ENCODE measurements around the gene ANXA7. TPM values are rescaled to one million over a fixed set of nuclear protein-coding genes. Genes with fewer than 3 reads are reported as not detected.
"Not testable (repeated sequence)": the region's sequence is repeated elsewhere in the genome, so short reads cannot be mapped to it uniquely, and the experiment has no call there.

Gene ANXA7
- polyA plus RNA-seq, 4 donors: 81.2 to 99.3 (median 88.2) TPM

- DNase-seq (ENCODE audit: low read depth in 4 of 4, low spot score in 2 of 4): no peak
Observed at GRCh38 chr10:73344269-73344668, 69.6 kb downstream of the ANXA7 start.

- DNase-seq (ENCODE audit: low read depth in 4 of 4, low spot score in 2 of 4): no peak
Observed at GRCh38 chr10:73340121-73340520, 73.7 kb downstream of the ANXA7 start.

- DNase-seq (ENCODE audit: low read depth in 4 of 4, low spot score in 2 of 4): no peak
Observed at GRCh38 chr10:73339436-73339835, 74.4 kb downstream of the ANXA7 start.

GRCh38 chr10:73338801-73339368 lies 75.0 kb downstream of the ANXA7 start:
- no peak for DNase-seq (ENCODE audit: low read depth in 4 of 4, low spot score in 2 of 4)

- DNase-seq (ENCODE audit: low read depth in 4 of 4, low spot score in 2 of 4): no peak
Observed at GRCh38 chr10:73333202-73333601, 80.7 kb downstream of the ANXA7 start.

GRCh38 chr10:73332379-73332778 lies 81.5 kb downstream of the ANXA7 start:
- DNase-seq (ENCODE audit: low read depth in 4 of 4, low spot score in 2 of 4): no peak

- not testable (repeated sequence) for DNase-seq (ENCODE audit: low read depth in 4 of 4, low spot score in 2 of 4)
Observed at GRCh38 chr10:73328523-73328922, 85.3 kb downstream of the ANXA7 start.

GRCh38 chr10:73325290-73325689 lies 88.6 kb downstream of the ANXA7 start:
- DNase-seq (ENCODE audit: low read depth in 4 of 4, low spot score in 2 of 4): not testable (repeated sequence)

Other genes with a start within 250 kb of the ANXA7 start
- gene ECD, start 246.1 kb downstream of the ANXA7 start, polyA plus RNA-seq (ENCODE audit: insufficient read length in 4 of 4): 10 to 100 TPM; 33.6 to 40.9 (median 37.7) TPM
- gene FAM149B1, start 245.9 kb downstream of the ANXA7 start, polyA plus RNA-seq (ENCODE audit: insufficient read length in 4 of 4): 10 to 100 TPM; 33.4 to 56.7 (median 46.6) TPM
- gene DNAJC9, start 166.8 kb downstream of the ANXA7 start, polyA plus RNA-seq (ENCODE audit: insufficient read length in 4 of 4): 10 to 100 TPM; 27.8 to 39.3 (median 35.0) TPM
- 10 to 100 TPM; 77.4 to 96.8 (median 86.0) TPM for gene MRPS16, start 161.4 kb downstream of the ANXA7 start, polyA plus RNA-seq (ENCODE audit: insufficient read length in 4 of 4)
- 10 to 100 TPM; 10.0 to 29.8 (median 16.4) TPM for gene CFAP70, start 55.2 kb downstream of the ANXA7 start, polyA plus RNA-seq (ENCODE audit: insufficient read length in 4 of 4)
- 1 to 10 TPM; 1.2 to 6.3 (median 3.2) TPM for gene MSS51, start 19.5 kb upstream of the ANXA7 start, polyA plus RNA-seq (ENCODE audit: insufficient read length in 4 of 4)
- 10 to 100 TPM; 60.2 to 72.0 (median 66.9) TPM for gene PPP3CB, start 82.0 kb upstream of the ANXA7 start, polyA plus RNA-seq (ENCODE audit: insufficient read length in 4 of 4)
- 10 to 100 TPM; 26.6 to 44.7 (median 40.2) TPM for gene USP54, start 177.3 kb upstream of the ANXA7 start, polyA plus RNA-seq (ENCODE audit: insufficient read length in 4 of 4)
- 1 to 10 TPM; 4.7 to 6.1 (median 5.7) TPM for gene MYOZ1, start 227.4 kb upstream of the ANXA7 start, polyA plus RNA-seq (ENCODE audit: insufficient read length in 4 of 4)
- 1 to 10 TPM in 1 of 4 donors, under 1 TPM in 3; 0.27 to 1.2 (median 0.52) TPM for gene SYNPO2L, start 242.0 kb upstream of the ANXA7 start, polyA plus RNA-seq (ENCODE audit: insufficient read length in 4 of 4)